Calu3 (cell line): ENCODE measurements around the gene PBX1. TPM values are rescaled to one million over a fixed set of nuclear protein-coding genes. Genes with fewer than 3 reads are reported as not detected.

Experiments
- BruUV-seq: library from RNA; stranded (reverse); fragments of 400-500 nt; replicated peaks from 2 replicates; lab custom pipeline; 2021; lab: Mats Ljungman, UMichigan
- CTCF ChIA-PET: fragments of 300-600 bp; sonication (Branson Sonifier 250); formaldehyde crosslinking; loops from one replicate; lab custom pipeline; 2022; ENCODE audit warnings: antibody characterized with exemption; lab: Charles Lee
- DNase-seq: peaks from one replicate; pipeline ENCODE4 v3.0.0; 2022
- H3K27ac Mint-ChIP-seq: one replicate; pipeline ENCODE4 v1.8.0; 2022; ENCODE audit warnings: mixed read lengths; ENCODE audit not compliant: unreplicated experiment
- H3K27me3 Mint-ChIP-seq: one replicate; pipeline ENCODE4 v1.8.0; 2022; ENCODE audit warnings: mixed read lengths; ENCODE audit not compliant: unreplicated experiment
- H3K36me3 Mint-ChIP-seq: one replicate; pipeline ENCODE4 v1.8.0; 2022; ENCODE audit warnings: mild to moderate bottlenecking, moderate library complexity, mixed read lengths; ENCODE audit not compliant: insufficient read depth, unreplicated experiment
- H3K4me1 Mint-ChIP-seq: one replicate; pipeline ENCODE4 v1.8.0; 2022; ENCODE audit warnings: mild to moderate bottlenecking, low read depth, mixed read lengths; ENCODE audit not compliant: unreplicated experiment
- H3K4me3 Mint-ChIP-seq: one replicate; pipeline ENCODE4 v1.8.0; 2022; ENCODE audit warnings: mild to moderate bottlenecking, low read depth, moderate library complexity, mixed read lengths; ENCODE audit not compliant: unreplicated experiment
- H3K9me3 Mint-ChIP-seq: one replicate; pipeline ENCODE4 v1.8.0; 2022; ENCODE audit warnings: low read depth, mixed read lengths; ENCODE audit not compliant: unreplicated experiment
- intact Hi-C: fragments of 100-400 bp; cut with micrococcal nuclease; formaldehyde crosslinking; loops from one replicate; pipeline ENCODE4 v1.10.0; 2022; ENCODE audit not compliant: unreplicated experiment
- total RNA-seq: library from RNA; stranded (reverse); gene quantifications from 2 replicates; pipeline ENCODE4 v1.2.3, GENCODE V29; 2022
- TF ChIP-seq, protein P1 (sequence below): fragments of 200-600 bp; IDR thresholded peaks from one replicate; pipeline ENCODE4 v1.8.0; 2022; ENCODE audit warnings: antibody characterized with exemption; ENCODE audit not compliant: unreplicated experiment

PBX1 gene
- total RNA-seq, 1 experiment from 2014 or later, result 22.5 TPM

DNA sequence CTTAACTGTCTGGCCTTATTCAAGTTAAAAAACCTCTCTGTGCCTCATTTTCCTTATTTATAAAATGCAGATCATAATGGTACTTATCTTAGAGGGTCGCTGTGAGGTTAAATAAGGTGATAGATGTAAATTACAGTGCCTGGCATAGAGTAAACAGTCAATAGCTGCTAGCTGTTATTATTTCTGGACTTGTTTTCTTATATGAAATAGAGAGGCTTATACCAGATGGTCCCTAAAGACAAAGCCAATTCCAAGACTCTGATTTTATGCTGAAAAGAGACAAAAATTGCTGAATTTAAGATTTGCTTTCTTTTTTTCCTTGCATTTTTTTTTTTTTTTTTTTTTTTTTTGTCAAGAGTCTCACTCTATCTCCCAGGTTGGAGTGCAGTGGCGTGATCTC lies 10.3 kb downstream of the PBX1 start:
- H3K9me3 Mint-ChIP-seq, result no peaks in the 10 kb centered on the region
- TF ChIP-seq, protein P1, sequence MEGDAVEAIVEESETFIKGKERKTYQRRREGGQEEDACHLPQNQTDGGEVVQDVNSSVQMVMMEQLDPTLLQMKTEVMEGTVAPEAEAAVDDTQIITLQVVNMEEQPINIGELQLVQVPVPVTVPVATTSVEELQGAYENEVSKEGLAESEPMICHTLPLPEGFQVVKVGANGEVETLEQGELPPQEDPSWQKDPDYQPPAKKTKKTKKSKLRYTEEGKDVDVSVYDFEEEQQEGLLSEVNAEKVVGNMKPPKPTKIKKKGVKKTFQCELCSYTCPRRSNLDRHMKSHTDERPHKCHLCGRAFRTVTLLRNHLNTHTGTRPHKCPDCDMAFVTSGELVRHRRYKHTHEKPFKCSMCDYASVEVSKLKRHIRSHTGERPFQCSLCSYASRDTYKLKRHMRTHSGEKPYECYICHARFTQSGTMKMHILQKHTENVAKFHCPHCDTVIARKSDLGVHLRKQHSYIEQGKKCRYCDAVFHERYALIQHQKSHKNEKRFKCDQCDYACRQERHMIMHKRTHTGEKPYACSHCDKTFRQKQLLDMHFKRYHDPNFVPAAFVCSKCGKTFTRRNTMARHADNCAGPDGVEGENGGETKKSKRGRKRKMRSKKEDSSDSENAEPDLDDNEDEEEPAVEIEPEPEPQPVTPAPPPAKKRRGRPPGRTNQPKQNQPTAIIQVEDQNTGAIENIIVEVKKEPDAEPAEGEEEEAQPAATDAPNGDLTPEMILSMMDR, result no peak

DNA sequence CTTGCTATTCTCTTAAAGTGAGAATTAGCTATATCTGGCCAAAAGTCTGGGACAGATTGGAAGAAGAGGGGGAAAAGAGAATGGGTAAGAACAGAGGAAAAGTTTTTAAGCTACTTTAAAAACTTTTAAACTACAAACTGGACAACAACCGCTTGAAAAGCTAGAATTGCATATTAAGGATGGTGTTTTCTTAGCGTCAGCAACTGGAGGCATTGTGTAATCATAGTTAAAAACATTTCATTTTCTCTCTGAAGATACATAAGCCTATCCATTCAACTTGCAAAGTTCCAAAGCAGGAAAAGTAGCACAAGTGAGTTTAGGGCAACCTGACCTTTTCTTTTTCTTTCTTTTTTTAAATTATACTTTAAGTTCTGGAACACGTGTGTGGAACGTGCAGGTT lies 10.9 kb downstream of the PBX1 start:
- H3K4me3 Mint-ChIP-seq, result no peak overlapping the region
- DNase-seq, result no peak
- peaks cover 5% of the 10 kb centered on the region for H3K36me3 Mint-ChIP-seq
- H3K4me1 Mint-ChIP-seq, result no peaks in the 10 kb centered on the region
- CTCF ChIA-PET, result interaction anchor here (0.7 to 0.8 kb wide), 2 partner anchors 15 to 52 kb away, joined by 3 read pairs; no protein-coding TSS in a partner anchor
- intact Hi-C loops, result no loop called here
- no peak overlapping the region for H3K27ac Mint-ChIP-seq
- no TSS peak for BruUV-seq
- no peaks in the 10 kb centered on the region for H3K27me3 Mint-ChIP-seq
- H3K9me3 Mint-ChIP-seq, result no peaks in the 10 kb centered on the region
- TF ChIP-seq, protein P1, result no peak

More for the DNA sequence above, 10.3 kb downstream of the PBX1 start:
- Mint-ChIP-seq H3K27ac (no peak overlapping the region), H3K36me3 (peaks cover under 1% of the 10 kb centered on the region), H3K27me3 (no peaks in the 10 kb centered on the region), H3K4me1 (no peaks in the 10 kb centered on the region), H3K4me3 (no peak overlapping the region)
- DNase-seq, result no peak
- intact Hi-C loops, result no loop called here
- no TSS peak for BruUV-seq
- CTCF ChIA-PET, result interaction anchor here (0.7 to 0.8 kb wide), 2 partner anchors 15 to 51 kb away, joined by 3 read pairs; no protein-coding TSS in a partner anchor

DNA sequence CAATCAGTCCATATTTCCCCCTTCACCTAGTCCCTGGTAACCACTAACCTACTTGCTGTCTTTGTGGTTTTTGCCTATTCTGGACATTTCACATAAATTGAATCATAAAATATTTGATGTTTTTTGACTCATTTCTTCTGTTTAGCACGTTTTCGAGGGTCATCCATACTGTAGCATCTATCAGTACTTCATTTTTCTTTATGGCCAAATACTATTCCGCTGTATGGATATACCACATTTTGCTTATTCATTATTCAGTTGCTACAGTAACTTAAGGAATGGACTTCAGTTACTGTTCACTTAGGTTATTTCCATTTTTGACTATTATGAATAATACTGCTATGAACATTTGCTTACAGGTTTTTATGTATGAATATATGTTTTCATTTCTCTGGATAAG lies 12.3 kb downstream of the PBX1 start:
- Mint-ChIP-seq H3K27ac (no peak overlapping the region), H3K4me1 (no peaks in the 10 kb centered on the region), H3K4me3 (no peak overlapping the region), H3K27me3 (no peaks in the 10 kb centered on the region), H3K9me3 (no peaks in the 10 kb centered on the region), H3K36me3 (peaks cover 5% of the 10 kb centered on the region)
- intact Hi-C loops, result no loop called here
- no peak for DNase-seq
- TF ChIP-seq, protein P1, result no peak
- no TSS peak for BruUV-seq
- CTCF ChIA-PET, result interaction anchor here (0.6 kb wide), 1 partner anchor 110 kb away, joined by 3 read pairs; no protein-coding TSS in a partner anchor

DNA sequence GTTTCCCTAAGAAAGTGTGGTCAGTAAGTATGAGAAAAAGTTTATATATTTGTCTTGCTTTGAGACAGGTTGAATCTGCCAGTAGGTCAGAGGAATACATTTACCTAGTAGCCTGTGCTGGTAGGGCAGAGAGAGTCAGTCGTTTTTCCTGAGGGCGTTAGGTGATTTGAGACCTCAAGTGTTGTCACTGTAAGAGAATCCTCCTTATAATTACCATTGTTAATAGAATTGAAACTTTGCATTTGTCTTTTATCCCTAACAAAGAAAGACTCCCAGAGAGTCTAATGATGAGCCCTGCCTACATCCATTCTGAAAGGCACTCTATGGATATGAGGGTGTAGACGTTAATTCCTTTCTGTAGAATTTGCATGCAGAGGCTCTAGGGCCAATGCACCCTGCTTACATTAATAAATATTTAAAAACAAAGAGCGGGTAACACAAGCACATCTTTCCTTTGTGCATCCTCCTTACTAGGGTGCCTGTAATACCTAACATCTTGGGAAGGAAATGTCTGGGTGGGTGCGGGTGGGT lies 16.4 kb downstream of the PBX1 start:
- Mint-ChIP-seq H3K4me3 (no peak overlapping the region), H3K9me3 (no peaks in the 10 kb centered on the region), H3K27ac (no peak overlapping the region), H3K27me3 (no peaks in the 10 kb centered on the region), H3K36me3 (peaks cover 5% of the 10 kb centered on the region), H3K4me1 (no peaks in the 10 kb centered on the region)
- TF ChIP-seq, protein P1, result no peak
- CTCF ChIA-PET, result no interaction called here
- intact Hi-C loops, result no loop called here
- BruUV-seq, result no TSS peak
- DNase-seq, result no peak
